Measurements from ENCODE around the gene RABIF. TPM values are rescaled to one million over a fixed set of nuclear protein-coding genes. Genes with fewer than 3 reads are reported as not detected.

The RABIF gene
- total and polyA plus RNA-seq, 10 of the 15 experiments (the other 5 are each of a cell fraction or from before 2014, with no cell fraction given): 4.7 to 18.2 (median 8.8) TPM

DNA sequence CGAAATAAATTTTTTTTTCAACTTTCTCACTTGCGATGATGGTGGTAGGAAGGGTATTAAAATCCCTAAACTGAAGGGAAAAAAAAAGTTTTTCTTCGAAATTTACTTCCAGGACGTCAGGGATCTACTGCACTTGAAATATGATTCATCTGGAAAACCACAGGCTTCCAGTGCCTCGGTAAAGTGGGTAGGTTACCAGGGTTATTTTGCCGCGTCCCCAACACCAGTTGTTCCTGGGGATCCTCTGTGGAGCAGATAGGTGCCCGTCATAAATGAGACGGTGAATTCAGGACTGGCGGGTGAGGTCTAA, 773 bp downstream of the RABIF start:
- Histone ChIP-seq H3K79me2 (ENCODE audit: control insufficient read depth, insufficient read depth, low read length) (peaks cover 2% of the 10 kb centered on the region), H3K9ac (ENCODE audit: control insufficient read depth, insufficient read depth, low read length) (peak overlapping the region; percentile 77), H3K27ac (ENCODE audit: control insufficient read depth, insufficient read depth) (peak overlapping the region; percentile 84), H3K4me3 (peak overlapping the region; percentile 79), H3K4me2 (ENCODE audit: control insufficient read depth, insufficient read depth) (peak overlapping the region; percentile 80), H3K4me1 (ENCODE audit: control insufficient read depth, insufficient read depth, low read length) (peaks cover 3% of the 10 kb centered on the region; the same call in 1 of the 2 replicates), H3K9me3 (replicated peaks; ENCODE audit: control insufficient read depth, insufficient read depth, low read length) (no peaks in the 10 kb centered on the region), H4K20me1 (ENCODE audit: control insufficient read depth, insufficient read depth) (no peaks in the 10 kb centered on the region), H2AFZ (ENCODE audit: control insufficient read depth, low read depth, low read length) (peak overlapping the region; percentile 97), H3K36me3 (ENCODE audit: control insufficient read depth in 2 of 2, insufficient read depth in 2 of 2, low read length in 1 of 2) (peaks cover 0 to 10% of the 10 kb centered on the region in 2 experiments; a peak in 1 of 4 replicates), H3K27me3 (replicated peaks in 1 of 2; ENCODE audit: control insufficient read depth in 2 of 2, insufficient read depth in 2 of 2, low read length in 1 of 2) (no peaks in the 10 kb centered on the region)
- CTCF ChIA-PET: interaction anchor here (0.6 to 1.0 kb wide), 2 partner anchors 77 to 82 kb away, joined by 3 read pairs; partner anchors contain the start of gene PCAT6
- SMC1A ChIA-PET (ENCODE audit: uncharacterized antibody, unreplicated experiment): no interaction called here
- no TSS peak for BruUV-seq (replicated peaks)
- FAIRE-seq (no peak), ATAC-seq (no peak), DNase-seq (ENCODE audit: low read depth, low spot score) (peak; percentile 4)
- intact Hi-C loops (cut with micrococcal nuclease; ENCODE audit: unreplicated experiment): loop anchor here (1.0 to 5.0 kb wide), 2 partner anchors 78 to 109 kb away; partner anchors contain the start of gene PCAT6
- under 1% methylated on average over 10 of the region's 10 CpGs for WGBS (ENCODE audit: insufficient coverage, insufficient replicate concordance, low lambda C conversion rate, missing lambda C conversion rate)
- no peak for TF ChIP-seq IKZF1 (conservative IDR thresholded peaks at IDR 0.05)
- peak; percentile 42 for TF ChIP-seq RUNX3 (IDR thresholded peaks at IDR 0.05; ENCODE audit: low read length)
- TF ChIP-seq, protein P1, sequence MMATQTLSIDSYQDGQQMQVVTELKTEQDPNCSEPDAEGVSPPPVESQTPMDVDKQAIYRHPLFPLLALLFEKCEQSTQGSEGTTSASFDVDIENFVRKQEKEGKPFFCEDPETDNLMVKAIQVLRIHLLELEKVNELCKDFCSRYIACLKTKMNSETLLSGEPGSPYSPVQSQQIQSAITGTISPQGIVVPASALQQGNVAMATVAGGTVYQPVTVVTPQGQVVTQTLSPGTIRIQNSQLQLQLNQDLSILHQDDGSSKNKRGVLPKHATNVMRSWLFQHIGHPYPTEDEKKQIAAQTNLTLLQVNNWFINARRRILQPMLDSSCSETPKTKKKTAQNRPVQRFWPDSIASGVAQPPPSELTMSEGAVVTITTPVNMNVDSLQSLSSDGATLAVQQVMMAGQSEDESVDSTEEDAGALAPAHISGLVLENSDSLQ (IDR thresholded peaks at IDR 0.05): peak; percentile 29; the same call in 1 of the 2 replicates
- TF ChIP-seq ZBED1 (IDR thresholded peaks at IDR 0.05; ENCODE audit: borderline replicate concordance): no peak
- 0 out of 2 replicates have a peak, but pooled peaks have one; percentile 11 for TF ChIP-seq EED (IDR thresholded peaks at IDR 0.05; ENCODE audit: low read depth)
- 0 out of 2 replicates have a peak, but pooled peaks have one; percentile 3 for TF ChIP-seq YY1 (IDR thresholded peaks at IDR 0.05; ENCODE audit: low read depth, low read length)
- in situ Hi-C loops (cut with MboI): no loop called here
- POLR2A ChIA-PET: interaction anchor here (0.6 to 1.2 kb wide), 4 partner anchors 14 to 119 kb away, joined by 3 to 6 read pairs (median 4); partner anchors contain the start of genes KLHL12 and TMEM183A
- RAD21 ChIA-PET (ENCODE audit: unreplicated experiment): no interaction called here

DNA sequence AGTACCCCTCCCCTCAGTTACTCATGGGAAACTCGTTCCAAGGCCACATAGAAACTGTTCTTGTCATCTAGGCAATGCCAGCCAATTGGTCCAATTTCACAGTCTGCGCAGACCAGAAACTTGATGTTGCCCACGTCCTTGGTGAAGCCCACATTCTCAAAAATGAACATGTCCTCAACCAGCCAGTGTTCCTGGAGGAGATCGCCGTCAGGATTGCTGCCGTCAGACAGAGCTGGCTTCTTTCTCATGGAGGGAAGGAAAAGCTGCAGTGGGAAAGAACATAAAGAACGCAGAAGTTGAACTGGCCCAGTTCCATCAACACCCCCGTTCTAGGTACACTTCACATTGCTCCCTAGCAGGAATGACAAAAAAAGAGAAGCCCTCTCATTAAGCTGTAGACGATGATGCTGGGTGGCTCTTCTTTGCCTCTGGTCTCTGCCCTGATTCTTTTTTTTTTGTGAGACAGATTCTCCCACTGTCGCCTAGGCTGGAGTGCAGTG, 7.9 kb downstream of the RABIF start:
- Histone ChIP-seq H3K79me2 (ENCODE audit: control insufficient read depth, insufficient read depth, low read length) (no peaks in the 10 kb centered on the region), H3K9ac (ENCODE audit: control insufficient read depth, insufficient read depth, low read length) (no peak overlapping the region), H3K36me3 (ENCODE audit: control insufficient read depth in 2 of 2, insufficient read depth in 2 of 2, low read length in 1 of 2) (peaks cover 2 to 11% of the 10 kb centered on the region in 2 experiments), H3K27ac (ENCODE audit: control insufficient read depth, insufficient read depth) (no peak overlapping the region), H3K4me1 (ENCODE audit: control insufficient read depth, insufficient read depth, low read length) (no peaks in the 10 kb centered on the region), H4K20me1 (ENCODE audit: control insufficient read depth, insufficient read depth) (no peaks in the 10 kb centered on the region), H2AFZ (ENCODE audit: control insufficient read depth, low read depth, low read length) (no peak overlapping the region), H3K4me2 (ENCODE audit: control insufficient read depth, insufficient read depth) (no peak overlapping the region), H3K27me3 (replicated peaks in 1 of 2; ENCODE audit: control insufficient read depth in 2 of 2, insufficient read depth in 2 of 2, low read length in 1 of 2) (no peaks in the 10 kb centered on the region), H3K9me3 (replicated peaks; ENCODE audit: control insufficient read depth, insufficient read depth, low read length) (no peaks in the 10 kb centered on the region), H3K4me3 (no peak overlapping the region)
- ATAC-seq: no peak
- CTCF ChIA-PET: no interaction called here
- SMC1A ChIA-PET (ENCODE audit: uncharacterized antibody, unreplicated experiment): no interaction called here
- WGBS (ENCODE audit: insufficient coverage, insufficient replicate concordance, low lambda C conversion rate, missing lambda C conversion rate): 89% methylated on average over 10 of the region's 10 CpGs
- no peak for FAIRE-seq
- BruUV-seq (replicated peaks): no TSS peak
- RAD21 ChIA-PET (ENCODE audit: unreplicated experiment): no interaction called here
- intact Hi-C loops (cut with micrococcal nuclease; ENCODE audit: unreplicated experiment): no loop called here
- no peak for DNase-seq (ENCODE audit: low read depth, low spot score)
- POLR2A ChIA-PET: no interaction called here
- in situ Hi-C loops (cut with MboI): no loop called here
- TF ChIP-seq, protein P2, sequence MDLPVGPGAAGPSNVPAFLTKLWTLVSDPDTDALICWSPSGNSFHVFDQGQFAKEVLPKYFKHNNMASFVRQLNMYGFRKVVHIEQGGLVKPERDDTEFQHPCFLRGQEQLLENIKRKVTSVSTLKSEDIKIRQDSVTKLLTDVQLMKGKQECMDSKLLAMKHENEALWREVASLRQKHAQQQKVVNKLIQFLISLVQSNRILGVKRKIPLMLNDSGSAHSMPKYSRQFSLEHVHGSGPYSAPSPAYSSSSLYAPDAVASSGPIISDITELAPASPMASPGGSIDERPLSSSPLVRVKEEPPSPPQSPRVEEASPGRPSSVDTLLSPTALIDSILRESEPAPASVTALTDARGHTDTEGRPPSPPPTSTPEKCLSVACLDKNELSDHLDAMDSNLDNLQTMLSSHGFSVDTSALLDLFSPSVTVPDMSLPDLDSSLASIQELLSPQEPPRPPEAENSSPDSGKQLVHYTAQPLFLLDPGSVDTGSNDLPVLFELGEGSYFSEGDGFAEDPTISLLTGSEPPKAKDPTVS (IDR thresholded peaks at IDR 0.05; ENCODE audit: low read depth, low read length): no peak
- TF ChIP-seq HDAC6 (IDR thresholded peaks at IDR 0.05; ENCODE audit: unreplicated experiment): no peak
- TF ChIP-seq, protein P3, sequence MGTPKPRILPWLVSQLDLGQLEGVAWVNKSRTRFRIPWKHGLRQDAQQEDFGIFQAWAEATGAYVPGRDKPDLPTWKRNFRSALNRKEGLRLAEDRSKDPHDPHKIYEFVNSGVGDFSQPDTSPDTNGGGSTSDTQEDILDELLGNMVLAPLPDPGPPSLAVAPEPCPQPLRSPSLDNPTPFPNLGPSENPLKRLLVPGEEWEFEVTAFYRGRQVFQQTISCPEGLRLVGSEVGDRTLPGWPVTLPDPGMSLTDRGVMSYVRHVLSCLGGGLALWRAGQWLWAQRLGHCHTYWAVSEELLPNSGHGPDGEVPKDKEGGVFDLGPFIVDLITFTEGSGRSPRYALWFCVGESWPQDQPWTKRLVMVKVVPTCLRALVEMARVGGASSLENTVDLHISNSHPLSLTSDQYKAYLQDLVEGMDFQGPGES (IDR thresholded peaks at IDR 0.05): no peak
- TF ChIP-seq, protein P4, sequence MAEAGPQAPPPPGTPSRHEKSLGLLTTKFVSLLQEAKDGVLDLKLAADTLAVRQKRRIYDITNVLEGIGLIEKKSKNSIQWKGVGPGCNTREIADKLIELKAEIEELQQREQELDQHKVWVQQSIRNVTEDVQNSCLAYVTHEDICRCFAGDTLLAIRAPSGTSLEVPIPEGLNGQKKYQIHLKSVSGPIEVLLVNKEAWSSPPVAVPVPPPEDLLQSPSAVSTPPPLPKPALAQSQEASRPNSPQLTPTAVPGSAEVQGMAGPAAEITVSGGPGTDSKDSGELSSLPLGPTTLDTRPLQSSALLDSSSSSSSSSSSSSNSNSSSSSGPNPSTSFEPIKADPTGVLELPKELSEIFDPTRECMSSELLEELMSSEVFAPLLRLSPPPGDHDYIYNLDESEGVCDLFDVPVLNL (IDR thresholded peaks at IDR 0.05; ENCODE audit: low read depth, low read length): no peak
- no peak for TF ChIP-seq NFYB (IDR thresholded peaks at IDR 0.05; ENCODE audit: insufficient read depth, low read depth, low read length)
- TF ChIP-seq YBX1 (IDR thresholded peaks at IDR 0.05): no peak
- TF ChIP-seq RUNX3 (IDR thresholded peaks at IDR 0.05; ENCODE audit: low read length): no peak
- no peak for TF ChIP-seq FOS (IDR thresholded peaks at IDR 0.05; ENCODE audit: borderline replicate concordance, extremely low read depth, insufficient read length)

Measured in GM12878 (cell line).